Naive thymus-derived CD4-positive, alpha-beta T cell (primary cell): Measurements from ENCODE around the gene GRIA1. TPM values are rescaled to one million over a fixed set of nuclear protein-coding genes. Genes with fewer than 3 reads are reported as not detected.

Experiments used
- ATAC-seq: fragments of 150-1000 bp; cut with Tn5 transposase; 2 replicates; pipeline ENCODE4 v1.10.0; 2021; ENCODE audit warnings: mild to moderate bottlenecking, moderate library complexity
- CTCF ChIA-PET: fragments of 350-600 bp; sonication (Branson Sonifier 250); formaldehyde crosslinking; loops from one replicate; lab custom pipeline; 2021; ENCODE audit warnings: antibody characterized with exemption; lab: Charles Lee
- POLR2A ChIA-PET: fragments of 350-600 bp; sonication (Branson Sonifier 250); formaldehyde crosslinking; loops from one replicate; lab custom pipeline; 2021; ENCODE audit warnings: antibody characterized with exemption, inconsistent platforms; lab: Charles Lee
- DNase-seq, 9 donors: peaks; one replicate each; pipeline versions ENCODE4 v3.0.0 to v3.0.0-alpha.2; 2020 to 2022; ENCODE audit warnings: mixed read lengths in 1 of 9
- H3K27ac ChIP-seq: one replicate; pipeline ENCODE4 v1.7.0; 2013; ENCODE audit warnings: mild to moderate bottlenecking, low read depth, low read length, moderate library complexity
- H3K27me3 ChIP-seq, 2 donors: one replicate each; pipeline ENCODE4 v1.7.0; 2013; ENCODE audit warnings: low read length in 2 of 2, mild to moderate bottlenecking in 2 of 2, moderate library complexity in 2 of 2; ENCODE audit not compliant: control insufficient read depth in 2 of 2, insufficient read depth in 2 of 2
- H3K36me3 ChIP-seq, 3 experiments: 1 replicate in 2 of 3; 2 replicates in 1 of 3; pipeline ENCODE4 v1.7.0; 2013; ENCODE audit warnings: low read length in 3 of 3, mild to moderate bottlenecking in 3 of 3, moderate library complexity in 1 of 3; ENCODE audit not compliant: insufficient read depth in 3 of 3, control insufficient read depth in 2 of 3
- H3K4me1 ChIP-seq, 2 donors: one replicate each; pipeline ENCODE4 v1.7.0; 2013; ENCODE audit warnings: low read length in 2 of 2, mild to moderate bottlenecking in 2 of 2, moderate library complexity in 1 of 2; ENCODE audit not compliant: control insufficient read depth in 2 of 2, insufficient read depth in 2 of 2
- H3K4me3 ChIP-seq: 2 replicates; pipeline ENCODE4 v1.7.0; 2013; ENCODE audit warnings: mild to moderate bottlenecking, low read length
- H3K9me3 ChIP-seq, 3 experiments: 1 replicate in 2 of 3; 2 replicates in 1 of 3; pipeline ENCODE4 v1.7.0; 2013; ENCODE audit warnings: low read length in 3 of 3; ENCODE audit not compliant: control insufficient read depth in 2 of 3
- H3K27ac Mint-ChIP-seq, 9 donors: one replicate each; pipeline ENCODE4 v1.8.0; 2020 to 2022; ENCODE audit warnings: mixed read lengths in 9 of 9, mild to moderate bottlenecking in 8 of 9, moderate library complexity in 5 of 9, inconsistent platforms in 2 of 9
- H3K27me3 Mint-ChIP-seq, 5 donors: one replicate each; pipeline ENCODE4 v1.8.0; 2021 to 2022; ENCODE audit warnings: mixed read lengths in 5 of 5, mild to moderate bottlenecking in 1 of 5
- H3K36me3 Mint-ChIP-seq, 5 donors: one replicate each; pipeline ENCODE4 v1.8.0; 2020 to 2022; ENCODE audit warnings: mixed read lengths in 5 of 5, mild to moderate bottlenecking in 3 of 5, inconsistent platforms in 1 of 5
- H3K4me1 Mint-ChIP-seq, 7 donors: one replicate each; pipeline ENCODE4 v1.8.0; 2020 to 2022; ENCODE audit warnings: mixed read lengths in 7 of 7, mild to moderate bottlenecking in 3 of 7, inconsistent platforms in 1 of 7
- H3K4me3 Mint-ChIP-seq, 10 donors: one replicate each; pipeline ENCODE4 v1.8.0; 2020 to 2022; ENCODE audit warnings: mild to moderate bottlenecking in 10 of 10, mixed read lengths in 10 of 10, moderate library complexity in 6 of 10, inconsistent platforms in 2 of 10
- H3K9me3 Mint-ChIP-seq, 11 donors: one replicate each; pipeline ENCODE4 v1.8.0; 2020 to 2022; ENCODE audit warnings: mixed read lengths in 11 of 11, mild to moderate bottlenecking in 4 of 11, inconsistent platforms in 1 of 11, moderate library complexity in 1 of 11
- intact Hi-C, 2 donors: fragments of 100-400 bp; cut with micrococcal nuclease; formaldehyde crosslinking; loops; one replicate each; pipeline ENCODE4 v1.15.1; 2023
- polyA plus RNA-seq, 2 donors: library from polyadenylated mRNA; unstranded; fragments of 300-500 nt; fragmentation: Illumina TruSeq; gene quantifications; one replicate each; pipeline ENCODE4 v1.2.3, GENCODE V29; 2021
- total RNA-seq, 6 experiments: library from RNA in 5 of 6; stranded (reverse) in 5 of 6; gene quantifications; 1 replicate in 5 of 6; 2 replicates in 1 of 6; pipeline ENCODE4 v1.2.3 and lab custom pipeline; 2021 to 2026

Gene GRIA1
- total and polyA plus RNA-seq, 7 experiments from 2014 or later: not detected

- ATAC-seq: no peak
- H3K4me1 Mint-ChIP-seq: no peaks in the 10 kb centered on the region
- intact Hi-C loops: no loop called here
- H3K27me3 Mint-ChIP-seq: peaks cover 0 to 5% (median 0%) of the 10 kb centered on the region in 5 donors
- Histone ChIP-seq H3K4me1 (no peaks in the 10 kb centered on the region), H3K9me3 (no peaks in the 10 kb centered on the region), H3K27me3 (no peaks in the 10 kb centered on the region), H3K4me3 (no peak overlapping the region), H3K27ac (no peak overlapping the region), H3K36me3 (no peaks in the 10 kb centered on the region)
- H3K9me3 Mint-ChIP-seq: peaks cover 0 to 5% (median 0%) of the 10 kb centered on the region in 11 donors
- ChIA-PET CTCF (no interaction called here), POLR2A (no interaction called here)
- no peak overlapping the region for H3K4me3 Mint-ChIP-seq
- no peak overlapping the region for H3K27ac Mint-ChIP-seq
- no peak for DNase-seq
- no peaks in the 10 kb centered on the region for H3K36me3 Mint-ChIP-seq
Observed at GRCh38 chr5:153796527-153796926, 306.1 kb downstream of the GRIA1 start.

GRCh38 chr5:153797484-153797883, 307.0 kb downstream of the GRIA1 start:
- Histone ChIP-seq H3K4me1 (no peaks in the 10 kb centered on the region), H3K27ac (no peak overlapping the region), H3K27me3 (no peaks in the 10 kb centered on the region), H3K9me3 (no peaks in the 10 kb centered on the region), H3K36me3 (no peaks in the 10 kb centered on the region), H3K4me3 (no peak overlapping the region)
- ATAC-seq (no peak), DNase-seq (no peak)
- Mint-ChIP-seq H3K9me3 (peaks cover 0 to 5% (median 0%) of the 10 kb centered on the region in 11 donors), H3K36me3 (no peaks in the 10 kb centered on the region), H3K4me1 (no peaks in the 10 kb centered on the region), H3K27ac (no peak overlapping the region), H3K27me3 (peaks cover 0 to 8% (median 0%) of the 10 kb centered on the region in 5 donors), H3K4me3 (no peak overlapping the region)
- CTCF ChIA-PET: no interaction called here
- intact Hi-C loops: no loop called here
- POLR2A ChIA-PET: no interaction called here

GRCh38 chr5:153798830-153799229, 308.4 kb downstream of the GRIA1 start:
- Histone ChIP-seq H3K4me3 (no peak overlapping the region), H3K27me3 (no peaks in the 10 kb centered on the region), H3K9me3 (no peaks in the 10 kb centered on the region), H3K36me3 (no peaks in the 10 kb centered on the region), H3K27ac (no peak overlapping the region), H3K4me1 (no peaks in the 10 kb centered on the region)
- ChIA-PET CTCF (no interaction called here), POLR2A (no interaction called here)
- ATAC-seq: no peak
- no peaks in the 10 kb centered on the region for H3K4me1 Mint-ChIP-seq
- H3K4me3 Mint-ChIP-seq: no peak overlapping the region
- no peak overlapping the region for H3K27ac Mint-ChIP-seq
- intact Hi-C loops: no loop called here
- no peaks in the 10 kb centered on the region for H3K36me3 Mint-ChIP-seq
- H3K9me3 Mint-ChIP-seq: peaks cover 0 to 5% (median 0%) of the 10 kb centered on the region in 11 donors
- H3K27me3 Mint-ChIP-seq: peaks cover 0 to 11% (median 4%) of the 10 kb centered on the region in 5 donors
- no peak for DNase-seq

- H3K27ac ChIP-seq: no peak overlapping the region
- no peaks in the 10 kb centered on the region for H3K36me3 Mint-ChIP-seq
- H3K4me3 ChIP-seq: no peak overlapping the region
- CTCF ChIA-PET: no interaction called here
- H3K4me3 Mint-ChIP-seq: no peak overlapping the region
- H3K27ac Mint-ChIP-seq: no peak overlapping the region
- peaks cover 0 to 8% (median 0%) of the 10 kb centered on the region in 11 donors for H3K9me3 Mint-ChIP-seq
- DNase-seq: no peak
- H3K36me3 ChIP-seq: no peaks in the 10 kb centered on the region
- no peak for ATAC-seq
- no peaks in the 10 kb centered on the region for H3K4me1 Mint-ChIP-seq
- intact Hi-C loops: no loop called here
- POLR2A ChIA-PET: no interaction called here
- H3K27me3 Mint-ChIP-seq: peaks cover 0 to 11% (median 10%) of the 10 kb centered on the region in 5 donors
- H3K4me1 ChIP-seq: no peaks in the 10 kb centered on the region
- no peaks in the 10 kb centered on the region for H3K27me3 ChIP-seq
- no peaks in the 10 kb centered on the region for H3K9me3 ChIP-seq
Observed at GRCh38 chr5:153799466-153799865, 309.0 kb downstream of the GRIA1 start.

GRCh38 chr5:153802050-153802821, 311.8 kb downstream of the GRIA1 start:
- Mint-ChIP-seq H3K4me3 (no peak overlapping the region), H3K27ac (no peak overlapping the region), H3K36me3 (no peaks in the 10 kb centered on the region), H3K27me3 (peaks cover 0 to 14% (median 10%) of the 10 kb centered on the region in 5 donors), H3K4me1 (no peaks in the 10 kb centered on the region), H3K9me3 (peaks cover 0 to 8% (median 0%) of the 10 kb centered on the region in 11 donors)
- ATAC-seq (no peak), DNase-seq (no peak)
- Histone ChIP-seq H3K27me3 (no peaks in the 10 kb centered on the region), H3K9me3 (no peaks in the 10 kb centered on the region), H3K27ac (no peak overlapping the region), H3K36me3 (no peaks in the 10 kb centered on the region), H3K4me1 (no peaks in the 10 kb centered on the region), H3K4me3 (no peak overlapping the region)
- POLR2A ChIA-PET: no interaction called here
- CTCF ChIA-PET: no interaction called here
- intact Hi-C loops: no loop called here

GRCh38 chr5:153807801-153808200, 317.3 kb downstream of the GRIA1 start:
- no peak overlapping the region for H3K4me3 ChIP-seq
- H3K27me3 ChIP-seq: no peaks in the 10 kb centered on the region
- CTCF ChIA-PET: no interaction called here
- peaks cover 0 to 6% (median under 1%) of the 10 kb centered on the region in 11 donors for H3K9me3 Mint-ChIP-seq
- DNase-seq (no peak), ATAC-seq (no peak)
- no peak overlapping the region for H3K27ac Mint-ChIP-seq
- intact Hi-C loops: no loop called here
- no peak overlapping the region for H3K27ac ChIP-seq
- H3K36me3 ChIP-seq: no peaks in the 10 kb centered on the region
- H3K27me3 Mint-ChIP-seq: peaks cover 0 to 16% (median under 1%) of the 10 kb centered on the region in 5 donors
- POLR2A ChIA-PET: no interaction called here
- H3K4me3 Mint-ChIP-seq: no peak overlapping the region
- no peaks in the 10 kb centered on the region for H3K4me1 Mint-ChIP-seq
- no peaks in the 10 kb centered on the region for H3K4me1 ChIP-seq
- H3K9me3 ChIP-seq: no peaks in the 10 kb centered on the region
- H3K36me3 Mint-ChIP-seq: no peaks in the 10 kb centered on the region

GRCh38 chr5:153809166-153809565, 318.7 kb downstream of the GRIA1 start:
- ATAC-seq: no peak
- no peaks in the 10 kb centered on the region for H3K36me3 ChIP-seq
- CTCF ChIA-PET: no interaction called here

More at GRCh38 chr5:153809166-153809565, 318.7 kb downstream of the GRIA1 start:
- Mint-ChIP-seq H3K4me1 (no peaks in the 10 kb centered on the region), H3K27ac (no peak overlapping the region), H3K9me3 (peaks cover 0 to 5% (median 2%) of the 10 kb centered on the region in 11 donors), H3K27me3 (peaks cover 0 to 11% (median 0%) of the 10 kb centered on the region in 5 donors), H3K36me3 (no peaks in the 10 kb centered on the region), H3K4me3 (no peak overlapping the region)
- Histone ChIP-seq H3K27me3 (no peaks in the 10 kb centered on the region), H3K4me3 (no peak overlapping the region), H3K9me3 (no peaks in the 10 kb centered on the region), H3K27ac (no peak overlapping the region), H3K4me1 (no peaks in the 10 kb centered on the region)
- intact Hi-C loops: no loop called here
- no peak for DNase-seq
- POLR2A ChIA-PET: no interaction called here
